K562 (cell line): Measurements from ENCODE around the gene CHST8. TPM values are rescaled to one million over a fixed set of nuclear protein-coding genes. Genes with fewer than 3 reads are reported as not detected.

ENCODE experiments used
- CREM ChIP-seq: IDR thresholded peaks from 2 replicates; pipeline ENCODE4 v1.6.1; 2014; ENCODE audit warnings: antibody characterized with exemption, low read depth
- GABPB1 ChIP-seq: sonication (generic); formaldehyde crosslinking; IDR thresholded peaks from 2 replicates; pipeline ENCODE4 v1.8.0; 2022; ENCODE audit warnings: mild to moderate bottlenecking, missing genetic modification reagents
- HCFC1 ChIP-seq: IDR thresholded peaks from 2 replicates; pipeline ENCODE4 v1.6.1; 2012; ENCODE audit warnings: low read depth, low read length, improper control_type of control experiment
- MAZ ChIP-seq, 2 experiments: fragments of 450-650 bp in 1 of 2; sonication (generic) in 1 of 2; formaldehyde crosslinking; IDR thresholded peaks in 1 of 2; conservative IDR thresholded peaks in 1 of 2; 2 replicates each; pipeline versions ENCODE4 v1.4.0 to v1.5.0; 2020; ENCODE audit warnings: mild to moderate bottlenecking in 1 of 2, missing genetic modification reagents in 1 of 2
- MYC ChIP-seq, 2 experiments: fragments of 250-450 bp in 1 of 2; sonication (Bioruptor Pico) in 1 of 2; IDR thresholded peaks; 2 replicates each; pipeline versions ENCODE4 v1.5.1 to v1.6.1; 2012 to 2021; ENCODE audit warnings: low read depth in 2 of 2, borderline replicate concordance in 1 of 2, improper control_type of control experiment in 1 of 2, low read length in 1 of 2, mild to moderate bottlenecking in 1 of 2, moderate library complexity in 1 of 2
- TARDBP ChIP-seq: fragments of 450-650 bp; IDR thresholded peaks from 2 replicates; pipeline ENCODE4 v1.6.1; 2016
- TBL1XR1 ChIP-seq, 2 experiments: IDR thresholded peaks; 2 replicates each; pipeline ENCODE4 v1.6.1; 2012; ENCODE audit warnings: improper control_type of control experiment in 2 of 2, low read length in 2 of 2, mild to moderate bottlenecking in 1 of 2
- polyA plus RNA-seq, 8 experiments: library from polyadenylated mRNA; depleted of rRNA in 4 of 8; stranded (reverse) in 5 of 8; unstranded in 3 of 8; fragments of >200 nt; fragmentation: Nextera tagmentation in 2 of 8; fragmentation: Illumina TruSeq in 1 of 8; extraction: Ambion mirVana in 2 of 8; extraction: Trizol in 1 of 8; gene quantifications; 2 replicates each; pipeline versions ENCODE4 v1.2.1 to v1.2.3, GENCODE V29; 2011 to 2014; ENCODE audit warnings: inconsistent platforms in 1 of 8, missing spikeins in 1 of 8
- total RNA-seq, 7 experiments: library from RNA; depleted of rRNA in 6 of 7; stranded (reverse); fragments of >200 nt in 6 of 7; fragmentation: Illumina TruSeq in 2 of 7; extraction: Trizol in 2 of 7; gene quantifications; 2 replicates each; pipeline versions ENCODE4 v1.2.1 to v1.2.3, GENCODE V29; 2011 to 2021; ENCODE audit warnings: low replicate concordance in 1 of 7
- TF ChIP-seq, protein P1 (sequence below): sonication (generic); formaldehyde crosslinking; IDR thresholded peaks from 2 replicates; pipeline ENCODE4 v1.8.1; 2023; ENCODE audit warnings: mild to moderate bottlenecking, missing genetic modification reagents

The CHST8 gene
- total and polyA plus RNA-seq, 9 of the 15 experiments (the other 6 are each of a cell fraction or from before 2014, with no cell fraction given): 0.11 TPM; not detected in 8

DNA sequence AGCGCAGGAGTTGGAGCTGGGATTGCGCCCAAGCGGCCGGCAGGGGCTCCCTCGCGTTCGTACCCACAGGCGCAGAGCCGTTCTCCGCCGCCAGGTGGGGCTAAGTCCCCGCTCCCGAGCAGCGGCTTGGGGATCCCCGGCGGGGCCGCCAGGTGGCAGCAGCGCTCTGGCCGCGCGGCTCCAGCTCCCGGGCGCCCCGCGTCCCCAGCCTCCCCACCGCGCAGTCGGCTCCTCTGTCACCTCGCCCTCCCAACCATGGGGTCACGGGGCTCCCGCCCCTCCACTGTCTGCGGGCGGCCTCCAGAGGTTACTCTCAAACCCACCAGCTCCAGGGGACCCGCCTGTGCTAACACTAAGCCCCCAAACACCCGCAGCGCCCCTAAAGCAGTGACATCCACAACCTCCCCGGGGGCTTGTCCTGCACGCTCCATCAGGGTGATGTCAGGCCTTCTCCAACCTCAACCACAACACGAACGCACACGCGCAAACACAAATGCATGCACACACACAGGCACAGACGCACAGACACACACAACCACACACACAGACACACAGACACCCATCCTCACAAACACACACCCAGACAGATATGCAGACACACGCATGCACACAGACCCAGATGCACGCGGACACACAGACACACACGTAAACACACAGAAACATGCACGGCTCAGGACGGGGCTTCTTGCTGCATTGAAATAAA, 156.5 kb downstream of the CHST8 start (continued):
- TF ChIP-seq, protein P1, sequence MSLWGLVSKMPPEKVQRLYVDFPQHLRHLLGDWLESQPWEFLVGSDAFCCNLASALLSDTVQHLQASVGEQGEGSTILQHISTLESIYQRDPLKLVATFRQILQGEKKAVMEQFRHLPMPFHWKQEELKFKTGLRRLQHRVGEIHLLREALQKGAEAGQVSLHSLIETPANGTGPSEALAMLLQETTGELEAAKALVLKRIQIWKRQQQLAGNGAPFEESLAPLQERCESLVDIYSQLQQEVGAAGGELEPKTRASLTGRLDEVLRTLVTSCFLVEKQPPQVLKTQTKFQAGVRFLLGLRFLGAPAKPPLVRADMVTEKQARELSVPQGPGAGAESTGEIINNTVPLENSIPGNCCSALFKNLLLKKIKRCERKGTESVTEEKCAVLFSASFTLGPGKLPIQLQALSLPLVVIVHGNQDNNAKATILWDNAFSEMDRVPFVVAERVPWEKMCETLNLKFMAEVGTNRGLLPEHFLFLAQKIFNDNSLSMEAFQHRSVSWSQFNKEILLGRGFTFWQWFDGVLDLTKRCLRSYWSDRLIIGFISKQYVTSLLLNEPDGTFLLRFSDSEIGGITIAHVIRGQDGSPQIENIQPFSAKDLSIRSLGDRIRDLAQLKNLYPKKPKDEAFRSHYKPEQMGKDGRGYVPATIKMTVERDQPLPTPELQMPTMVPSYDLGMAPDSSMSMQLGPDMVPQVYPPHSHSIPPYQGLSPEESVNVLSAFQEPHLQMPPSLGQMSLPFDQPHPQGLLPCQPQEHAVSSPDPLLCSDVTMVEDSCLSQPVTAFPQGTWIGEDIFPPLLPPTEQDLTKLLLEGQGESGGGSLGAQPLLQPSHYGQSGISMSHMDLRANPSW (CRISPR knock-in tag): no peak
- peak; percentile 40; the same call in 1 of the 2 replicates for TF ChIP-seq HCFC1
- 0 out of 2 replicates have a peak, but pooled peaks have one; percentile 23 for TF ChIP-seq TARDBP
- peak; percentile 65 for TF ChIP-seq CREM
- TF ChIP-seq TBL1XR1 (IDR thresholded peaks at IDR 0.05; ENCODE audit: low read length in 2 of 2): peak; percentile 34 to 83; a peak in 2 of 4 replicates
- TF ChIP-seq MYC (IDR thresholded peaks at IDR 0.05; ENCODE audit: low read depth, low read length): peak; percentile 46; the same call in 1 of the 2 replicates
- no peak for TF ChIP-seq MYC (CRISPR knock-in tag; IDR thresholded peaks at IDR 0.05; ENCODE audit: borderline replicate concordance, low read depth)
- TF ChIP-seq MAZ (CRISPR knock-in tag; conservative IDR thresholded peaks at IDR 0.05 in 1 of 2, IDR thresholded peaks at IDR 0.05 in 1 of 2): peak; percentile 70 to 89
- TF ChIP-seq GABPB1 (CRISPR knock-in tag): peak; percentile 52; the same call in 1 of the 2 replicates
